GM18907 (cell line): ENCODE results near the gene BTBD9.

Source experiments
- ATAC-seq: cut with Tn5 transposase; IDR thresholded peaks from one replicate; pipeline ENCODE4 v1.9.1; 2021; ENCODE audit warnings: mild to moderate bottlenecking, moderate library complexity; ENCODE audit not compliant: unreplicated experiment

BTBD9 gene

GRCh38 chr6:38156818-38157565 lies 482.7 kb downstream of the BTBD9 start:
- ATAC-seq: no peak

- ATAC-seq: no peak
These were observed 484.0 kb downstream of the BTBD9 start for GRCh38 chr6:38155621-38156204.

DNA sequence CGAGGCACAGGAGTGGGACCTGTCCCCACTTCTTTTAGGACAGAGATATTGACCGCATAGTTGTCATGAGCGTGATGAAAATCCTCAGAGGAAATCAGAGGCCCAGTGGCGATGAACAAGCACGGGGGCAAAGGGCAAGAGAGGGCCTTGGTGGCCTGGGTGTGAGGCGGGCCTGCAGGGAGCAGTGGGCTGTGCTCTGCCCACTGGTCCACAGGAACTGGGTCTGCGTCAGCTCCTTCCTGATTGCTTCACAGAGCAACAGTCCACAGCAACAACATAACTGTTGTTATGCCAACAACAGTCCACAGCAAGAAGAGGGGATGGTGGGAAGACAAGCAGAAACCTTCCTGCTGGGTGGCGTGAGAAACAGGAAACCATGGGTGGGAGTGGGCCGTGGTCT lies 484.6 kb downstream of the BTBD9 start:
- no peak for ATAC-seq

DNA sequence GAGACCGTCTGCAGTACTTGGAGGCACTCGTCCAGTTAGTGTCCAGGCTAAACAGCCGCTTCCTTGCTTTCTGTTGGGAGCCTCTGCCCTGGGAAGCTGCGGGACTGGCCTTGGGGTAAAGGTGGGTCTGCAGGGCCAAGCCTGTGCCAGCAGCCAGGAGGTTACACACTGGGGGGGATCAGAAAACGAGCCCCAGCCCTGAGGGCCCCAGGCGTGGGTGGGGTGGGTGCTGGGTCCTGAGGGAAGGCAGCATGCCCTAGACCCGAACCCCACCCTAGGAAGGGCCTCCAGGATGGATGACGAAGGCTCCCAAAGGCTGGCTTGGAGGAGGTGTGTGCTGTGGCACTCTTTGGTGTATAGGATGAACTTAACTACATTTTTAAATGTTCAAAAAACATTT lies 485.0 kb downstream of the BTBD9 start:
- no peak for ATAC-seq

GRCh38 chr6:38153798-38154345 lies 485.9 kb downstream of the BTBD9 start:
- no peak for ATAC-seq

DNA sequence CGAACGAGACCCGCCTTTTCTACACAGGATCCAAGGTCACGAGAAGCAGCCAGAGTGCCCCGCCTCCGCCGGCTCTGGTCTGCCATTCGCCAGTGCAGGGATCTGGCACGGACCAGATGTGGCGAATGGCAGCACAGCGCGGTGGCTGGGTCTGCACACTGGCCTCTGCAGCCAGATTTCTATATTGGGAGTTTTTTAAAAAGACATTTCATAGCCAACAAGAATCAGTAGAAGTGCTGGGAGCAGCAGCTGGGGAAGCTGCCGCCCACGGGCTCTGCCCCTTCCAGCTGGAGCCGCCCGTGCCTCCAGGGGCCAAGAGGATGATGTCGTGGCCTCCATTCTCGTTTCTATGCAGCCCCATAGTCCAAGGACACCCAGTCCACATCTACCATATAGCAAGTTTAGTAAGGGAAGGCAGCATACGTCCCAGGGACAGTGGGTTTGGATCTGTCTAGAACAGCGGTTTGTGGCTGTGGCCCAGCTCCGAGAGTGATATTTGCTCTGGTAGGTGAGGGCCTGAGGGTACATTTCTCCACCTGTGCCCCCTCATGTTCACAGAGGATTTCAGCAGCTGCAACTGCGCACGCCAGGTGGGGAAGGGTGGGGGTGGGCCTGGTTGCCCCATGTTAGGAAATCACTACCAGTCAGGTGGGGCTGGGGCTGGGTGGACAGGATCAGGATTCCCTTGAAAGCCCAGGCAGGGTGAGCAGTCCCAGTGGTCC lies 486.5 kb downstream of the BTBD9 start:
- no peak for ATAC-seq

GRCh38 chr6:38152620-38153019 lies 487.1 kb downstream of the BTBD9 start:
- ATAC-seq: no peak

GRCh38 chr6:38151580-38152500 lies 487.9 kb downstream of the BTBD9 start:
- no peak for ATAC-seq

GRCh38 chr6:38150681-38151296 lies 488.9 kb downstream of the BTBD9 start:
- ATAC-seq: no peak

DNA sequence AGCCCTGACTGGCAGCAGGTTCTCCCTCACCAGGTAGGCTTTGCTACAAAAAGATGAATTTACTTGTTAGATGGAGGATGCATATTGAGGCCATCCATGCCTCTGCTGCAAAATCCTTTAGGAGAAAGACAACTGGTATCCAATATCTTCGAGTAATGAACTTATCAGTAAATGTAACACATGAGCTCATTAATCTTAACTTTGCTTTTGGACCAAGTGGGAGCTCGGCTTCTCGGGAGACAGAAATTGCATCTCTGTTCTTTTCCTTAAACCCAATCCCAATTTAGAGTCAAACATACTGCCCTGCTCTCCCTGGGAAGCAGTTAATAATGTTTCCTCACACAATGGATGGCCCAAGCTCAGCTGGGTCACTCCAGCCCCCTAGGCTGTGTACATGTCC lies 489.7 kb downstream of the BTBD9 start:
- no peak for ATAC-seq

- ATAC-seq: no peak
These were observed 490.2 kb downstream of the BTBD9 start for GRCh38 chr6:38149531-38149930.

- ATAC-seq: no peak
These were observed 491.1 kb downstream of the BTBD9 start for GRCh38 chr6:38148606-38149005.

DNA sequence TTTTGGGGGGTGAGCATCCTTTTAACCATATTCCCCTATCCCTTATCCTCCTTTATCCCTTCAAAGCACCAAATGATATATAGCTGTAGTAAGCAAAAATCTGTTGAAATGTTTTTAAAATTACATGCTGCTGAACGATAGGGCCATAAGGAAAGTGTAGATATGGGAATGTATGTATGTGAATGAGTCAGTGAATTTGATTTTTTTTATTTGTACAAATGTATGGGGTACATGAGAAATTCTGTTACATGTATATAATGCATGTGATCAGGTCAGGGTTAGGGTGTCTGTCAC lies 493.0 kb downstream of the BTBD9 start:
- ATAC-seq: no peak

DNA sequence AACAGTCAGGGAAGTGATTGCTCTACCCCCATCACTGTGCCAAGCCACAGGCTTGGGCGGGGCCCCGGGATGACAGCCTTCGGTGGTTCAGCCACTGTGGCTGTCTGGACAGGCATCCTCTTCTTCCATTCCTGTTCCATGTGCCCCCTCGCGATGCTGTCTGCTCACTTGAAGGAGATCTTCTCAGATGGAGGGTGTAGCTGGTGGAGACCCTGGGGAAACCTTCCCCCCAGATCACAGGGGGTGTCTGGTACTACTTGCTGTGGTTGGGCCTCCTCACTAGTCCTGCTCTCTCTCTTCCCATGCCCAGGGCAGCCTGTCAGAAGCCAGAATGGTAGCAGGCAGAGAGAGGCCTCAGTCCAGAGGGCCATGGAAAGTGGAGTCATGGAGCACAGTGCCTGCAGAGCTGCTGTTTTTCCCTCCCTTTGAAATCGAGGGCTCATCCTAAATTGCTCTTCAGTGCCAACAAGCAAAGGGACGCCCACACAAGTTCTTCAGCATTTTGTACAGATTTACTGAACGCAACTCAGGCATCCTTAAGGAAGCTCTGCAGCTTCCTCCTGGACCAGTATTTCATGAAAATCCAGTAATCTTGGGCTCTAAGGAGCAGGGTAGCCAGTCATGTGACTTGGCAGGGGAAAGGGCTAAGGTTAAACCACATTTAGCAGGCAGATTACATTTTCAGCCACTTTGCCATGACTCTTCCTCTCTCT lies 493.6 kb downstream of the BTBD9 start:
- no peak for ATAC-seq

DNA sequence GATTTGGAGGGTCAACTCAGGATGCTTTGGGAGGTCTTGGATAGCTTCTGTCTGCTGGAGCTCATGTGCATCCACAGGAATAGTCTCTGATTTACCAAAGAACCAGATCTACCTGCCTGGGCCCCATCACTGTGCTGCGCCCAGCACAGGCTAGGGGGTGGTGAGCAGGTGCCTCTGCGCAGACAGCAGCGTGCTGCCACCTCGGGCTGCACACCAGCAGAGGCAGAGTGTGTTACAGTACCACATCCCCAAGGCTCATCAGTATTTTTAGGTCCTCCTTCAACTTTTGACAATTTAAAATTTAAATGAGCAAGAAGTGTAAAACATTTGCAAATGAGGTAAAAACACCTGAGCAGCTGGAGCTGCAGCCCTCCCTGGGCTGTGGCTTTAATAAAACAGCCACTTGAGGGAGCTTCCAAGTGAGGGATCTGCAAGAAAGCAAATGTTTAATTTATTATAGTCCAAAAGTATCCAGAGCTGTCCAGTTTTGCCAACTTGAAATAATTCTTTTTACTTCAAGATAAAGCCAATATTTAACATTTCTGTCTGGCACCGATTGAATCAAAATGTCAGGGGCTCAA lies 495.3 kb downstream of the BTBD9 start:
- no peak for ATAC-seq

GRCh38 chr6:38143191-38144150 lies 496.3 kb downstream of the BTBD9 start:
- no peak for ATAC-seq

- ATAC-seq: no peak
These were observed 497.4 kb downstream of the BTBD9 start for GRCh38 chr6:38142178-38142902.

DNA sequence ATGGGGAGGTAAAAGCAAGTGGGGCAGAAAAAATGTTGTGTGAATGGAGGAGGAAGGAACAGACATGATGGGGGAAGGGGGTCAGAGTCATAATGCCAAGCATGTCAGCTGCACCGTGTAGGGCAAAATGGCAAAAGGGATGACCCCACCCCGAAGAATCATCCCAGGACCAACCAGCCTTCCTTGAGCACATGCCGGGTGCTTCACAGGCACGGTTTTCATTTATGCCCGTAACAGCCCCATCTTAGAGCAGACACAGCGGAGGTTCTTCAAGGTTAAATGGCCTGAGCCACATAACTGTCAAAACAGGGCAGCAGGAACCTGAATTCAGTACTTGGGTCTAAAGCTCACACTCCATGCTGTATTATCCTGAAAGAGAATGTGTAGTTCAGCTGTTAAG lies 498.0 kb downstream of the BTBD9 start:
- no peak for ATAC-seq
